Epidermal melanocyte (primary cell): ENCODE measurements around the gene NXPH3.

Experiments used
- DNase-seq: peaks from one replicate; pipeline ENCODE4 v3.0.0; 2011; ENCODE audit warnings: low spot score; ENCODE audit not compliant: insufficient read length

NXPH3 gene

DNA sequence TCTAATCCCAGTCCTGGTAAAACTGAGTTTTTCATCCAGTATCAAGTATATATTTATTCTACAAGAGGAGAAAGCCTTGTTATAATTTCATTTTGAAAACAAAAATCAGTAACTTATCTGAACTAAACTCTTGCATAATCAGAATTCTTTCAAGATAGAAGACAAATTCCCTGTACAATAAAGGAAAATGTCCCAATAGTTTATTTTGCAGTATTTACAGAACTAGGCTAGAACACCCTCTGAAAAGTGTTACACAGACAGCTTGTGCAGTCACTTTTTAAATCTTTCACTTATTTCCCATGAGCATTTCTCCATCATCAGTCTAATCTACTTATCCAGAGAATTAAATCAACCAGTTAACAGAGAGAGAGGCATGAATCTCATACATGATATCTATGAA, 53.8 kb downstream of the NXPH3 start:
- no peak for DNase-seq

DNA sequence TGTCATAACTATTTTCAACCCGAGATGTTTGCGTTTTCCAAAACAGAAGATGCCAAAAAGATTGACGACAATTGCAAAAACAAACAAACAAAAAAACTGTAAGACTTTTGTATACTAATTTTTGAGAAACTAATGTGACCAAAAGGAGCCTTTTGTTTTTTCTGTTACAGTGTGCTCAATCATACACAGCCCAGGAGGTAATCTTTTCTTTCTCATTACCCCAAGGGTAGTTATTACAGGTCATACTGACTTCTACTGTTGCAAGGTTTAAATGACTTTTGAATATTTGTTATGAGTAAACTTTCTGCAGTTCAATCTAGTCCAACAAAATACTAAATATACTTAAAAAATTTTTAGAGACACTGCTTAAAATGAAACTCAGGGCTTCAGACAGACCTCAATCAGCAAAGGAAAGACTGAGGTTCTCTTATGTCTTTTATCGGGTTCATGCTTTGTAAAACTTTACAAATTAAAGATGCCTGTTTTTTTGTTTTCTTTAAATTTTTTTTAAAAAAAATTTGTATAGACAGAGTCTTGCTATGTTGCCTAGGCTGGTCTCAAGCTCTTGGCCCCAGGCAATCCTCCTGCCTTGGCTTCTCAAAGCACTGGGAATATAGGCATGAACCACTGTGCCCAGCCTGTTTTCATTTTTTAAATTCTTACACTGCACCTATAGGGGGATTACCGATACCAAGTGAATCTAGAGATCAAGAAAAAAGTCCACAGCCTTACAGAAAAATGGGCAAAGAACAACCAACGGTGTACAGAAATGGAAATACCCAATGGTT, 54.6 kb downstream of the NXPH3 start:
- DNase-seq = no peak

DNA sequence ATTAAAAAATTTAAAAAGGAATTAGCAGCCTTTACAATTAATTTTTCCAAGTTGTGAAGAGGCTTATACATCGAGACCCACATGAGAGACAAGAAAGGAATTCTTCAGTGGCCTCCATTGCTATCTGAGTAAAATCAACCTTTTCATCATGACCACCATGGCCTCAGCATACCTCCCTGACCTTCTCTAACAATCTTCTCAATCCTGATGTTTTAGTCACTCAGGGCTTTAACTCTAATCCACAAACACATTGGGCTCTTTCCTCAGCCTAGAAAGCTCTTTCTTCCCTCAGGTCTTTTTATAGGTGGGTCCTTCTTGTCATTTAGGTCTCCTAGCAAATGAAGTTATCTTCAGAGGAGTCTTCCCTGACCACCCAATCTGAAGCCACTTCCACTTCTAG, 55.8 kb downstream of the NXPH3 start:
- no peak for DNase-seq
